ENCODE measurements around the gene FAT3.

- TF ChIP-seq CTCF (IDR thresholded peaks at IDR 0.05) (no peak), ZFX (IDR thresholded peaks at IDR 0.05; ENCODE audit: borderline replicate concordance) (no peak)
These were observed 26.4 kb upstream of the FAT3 start for GRCh38 chr11:92198268-92198667.

All from 22Rv1 (cell line).